ENCODE results near the gene PTPRJ. TPM values are rescaled to one million over a fixed set of nuclear protein-coding genes. Genes with fewer than 3 reads are reported as not detected.

PTPRJ gene
- polyA plus RNA-seq, 1 donor (not counting 4 experiments of a cell fraction or from before 2014, with no cell fraction given) = 0.84 TPM

- H3K9me3 ChIP-seq (ENCODE audit: control insufficient read depth, low read depth, low read length) = no peaks in the 10 kb centered on the region
- H3K79me2 ChIP-seq (ENCODE audit: control insufficient read depth, insufficient read depth, low read length) = no peaks in the 10 kb centered on the region
- FAIRE-seq (no peak), DNase-seq (ENCODE audit: low read depth, low spot score) (no peak)
- H3K4me2 ChIP-seq (ENCODE audit: control insufficient read depth, extremely low read depth, insufficient read depth, low read depth, low read length) = no peak overlapping the region
- H3K9ac ChIP-seq (ENCODE audit: control insufficient read depth, extremely low read depth, insufficient read depth, low read length) = no peak overlapping the region
- no peaks in the 10 kb centered on the region for H3K36me3 ChIP-seq (ENCODE audit: control insufficient read depth in 2 of 2, extremely low read depth in 1 of 2, insufficient read depth in 2 of 2, low read length in 2 of 2)
- no peak overlapping the region for H3K27ac ChIP-seq (ENCODE audit: control insufficient read depth, insufficient read depth, low read length)
- TF ChIP-seq EZH2 (IDR thresholded peaks at IDR 0.05; ENCODE audit: low read length) = no peak
- no peak for TF ChIP-seq CTCF (optimal IDR thresholded peaks at IDR 0.05 in 1 of 3, IDR thresholded peaks at IDR 0.05 in 1 of 3, conservative IDR thresholded peaks at IDR 0.05 in 1 of 3; ENCODE audit: extremely low read depth in 1 of 3, insufficient read depth in 2 of 3, low read length in 3 of 3)
- no peaks in the 10 kb centered on the region for H3K9me1 ChIP-seq (ENCODE audit: control insufficient read depth, extremely low read depth, insufficient read depth, low read length)
- H3K27me3 ChIP-seq (ENCODE audit: control insufficient read depth, extremely low read depth, insufficient read depth, low read length) = no peaks in the 10 kb centered on the region
- H4K20me1 ChIP-seq (ENCODE audit: control insufficient read depth, extremely low read depth, insufficient read depth, low read length) = no peaks in the 10 kb centered on the region
- no peak overlapping the region for H2AFZ ChIP-seq (ENCODE audit: control insufficient read depth, low read length)
- H3K4me1 ChIP-seq (ENCODE audit: control insufficient read depth, extremely low read depth, insufficient read depth, low read length) = no peaks in the 10 kb centered on the region
- dilution Hi-C loops (cut with MboI; ENCODE audit: extremely low pct_ligation_motif_present, low sequenced_read_pairs) = no loop called here
- H3K4me3 ChIP-seq (ENCODE audit: control insufficient read depth in 2 of 3, extremely low read depth in 1 of 3, insufficient read depth in 2 of 3, low read depth in 1 of 3, low read length in 3 of 3) = no peak overlapping the region
Observed at GRCh38 chr11:48036466-48036865, 56.1 kb downstream of the PTPRJ start.

GRCh38 chr11:48037709-48038468, 57.5 kb downstream of the PTPRJ start:
- H3K9me1 ChIP-seq (ENCODE audit: control insufficient read depth, extremely low read depth, insufficient read depth, low read length) = no peaks in the 10 kb centered on the region
- no peak overlapping the region for H3K4me3 ChIP-seq (ENCODE audit: control insufficient read depth in 2 of 3, extremely low read depth in 1 of 3, insufficient read depth in 2 of 3, low read depth in 1 of 3, low read length in 3 of 3)
- H3K27me3 ChIP-seq (ENCODE audit: control insufficient read depth, extremely low read depth, insufficient read depth, low read length) = no peaks in the 10 kb centered on the region
- H3K27ac ChIP-seq (ENCODE audit: control insufficient read depth, insufficient read depth, low read length) = no peak overlapping the region
- no peaks in the 10 kb centered on the region for H3K4me1 ChIP-seq (ENCODE audit: control insufficient read depth, extremely low read depth, insufficient read depth, low read length)
- dilution Hi-C loops (cut with MboI; ENCODE audit: extremely low pct_ligation_motif_present, low sequenced_read_pairs) = no loop called here
- no peak overlapping the region for H2AFZ ChIP-seq (ENCODE audit: control insufficient read depth, low read length)
- H3K4me2 ChIP-seq (ENCODE audit: control insufficient read depth, extremely low read depth, insufficient read depth, low read depth, low read length) = no peak overlapping the region
- H3K9ac ChIP-seq (ENCODE audit: control insufficient read depth, extremely low read depth, insufficient read depth, low read length) = no peak overlapping the region
- DNase-seq (ENCODE audit: low read depth, low spot score) (no peak), FAIRE-seq (no peak)
- no peaks in the 10 kb centered on the region for H3K9me3 ChIP-seq (ENCODE audit: control insufficient read depth, low read depth, low read length)
- H3K36me3 ChIP-seq (ENCODE audit: control insufficient read depth in 2 of 2, extremely low read depth in 1 of 2, insufficient read depth in 2 of 2, low read length in 2 of 2) = no peaks in the 10 kb centered on the region
- H4K20me1 ChIP-seq (ENCODE audit: control insufficient read depth, extremely low read depth, insufficient read depth, low read length) = no peaks in the 10 kb centered on the region
- no peaks in the 10 kb centered on the region for H3K79me2 ChIP-seq (ENCODE audit: control insufficient read depth, insufficient read depth, low read length)
- TF ChIP-seq CTCF (optimal IDR thresholded peaks at IDR 0.05 in 1 of 3, IDR thresholded peaks at IDR 0.05 in 1 of 3, conservative IDR thresholded peaks at IDR 0.05 in 1 of 3; ENCODE audit: extremely low read depth in 1 of 3, insufficient read depth in 2 of 3, low read length in 3 of 3) (no peak), EZH2 (IDR thresholded peaks at IDR 0.05; ENCODE audit: low read length) (no peak)
